H9 (cell line): ENCODE results near the gene POT1. TPM values are rescaled to one million over a fixed set of nuclear protein-coding genes. Genes with fewer than 3 reads are reported as not detected.

Source experiments
- DNase-seq: peaks from one replicate; pipeline ENCODE4 v3.0.0-alpha.2; 2017
- H2AFZ ChIP-seq: one replicate; pipeline ENCODE4 v1.6.1; 2013; ENCODE audit warnings: mild to moderate bottlenecking, low read length, control low read depth, moderate library complexity
- H2AK5ac ChIP-seq: 2 replicates; pipeline ENCODE4 v1.6.1; 2013; ENCODE audit warnings: low read length, control low read depth, mixed read lengths; ENCODE audit not compliant: insufficient read length
- H2BK120ac ChIP-seq: one replicate; pipeline ENCODE4 v1.6.1; 2013; ENCODE audit warnings: low read depth, mild to moderate bottlenecking, low read length, control low read depth, inconsistent platforms; ENCODE audit not compliant: poor library complexity, severe bottlenecking
- H2BK12ac ChIP-seq: 2 replicates; pipeline ENCODE4 v1.6.1; 2013; ENCODE audit warnings: low read length, control low read depth, mixed read lengths, low read depth; ENCODE audit not compliant: insufficient read length
- H2BK15ac ChIP-seq: 2 replicates; pipeline ENCODE4 v1.6.1; 2013; ENCODE audit warnings: low read depth, low read length, control low read depth
- H2BK20ac ChIP-seq: one replicate; pipeline ENCODE4 v1.6.1; 2013; ENCODE audit warnings: low read depth, mild to moderate bottlenecking, low read length, control low read depth, inconsistent platforms; ENCODE audit not compliant: poor library complexity, severe bottlenecking
- H2BK5ac ChIP-seq: 2 replicates; pipeline ENCODE4 v1.6.1; 2013; ENCODE audit warnings: low read length, control low read depth, mixed read lengths; ENCODE audit not compliant: insufficient read length
- H3K14ac ChIP-seq: 2 replicates; pipeline ENCODE4 v1.6.1; 2013; ENCODE audit warnings: low read length, control low read depth; ENCODE audit not compliant: insufficient read depth
- H3K18ac ChIP-seq: 2 replicates; pipeline ENCODE4 v1.6.1; 2013; ENCODE audit warnings: low read depth, mild to moderate bottlenecking, mixed read lengths, low read length, control low read depth; ENCODE audit not compliant: insufficient read length
- H3K23ac ChIP-seq: 2 replicates; pipeline ENCODE4 v1.6.1; 2013; ENCODE audit warnings: low read length, control low read depth, mixed read lengths, low read depth; ENCODE audit not compliant: insufficient read length
- H3K23me2 ChIP-seq: 2 replicates; pipeline ENCODE4 v1.6.1; 2013; ENCODE audit warnings: low read depth, mild to moderate bottlenecking, mixed read lengths, low read length, control low read depth; ENCODE audit not compliant: insufficient read length, poor library complexity, severe bottlenecking
- H3K27ac ChIP-seq: 2 replicates; pipeline ENCODE4 v1.5.1; 2013; ENCODE audit warnings: low read length, control low read depth, mixed read lengths, low read depth; ENCODE audit not compliant: insufficient read length
- H3K27me3 ChIP-seq: 2 replicates; pipeline ENCODE4 v1.6.1; 2013; ENCODE audit warnings: low read length, control low read depth, inconsistent platforms; ENCODE audit not compliant: insufficient read depth
- H3K4ac ChIP-seq: 2 replicates; pipeline ENCODE4 v1.6.1; 2013; ENCODE audit warnings: low read depth, mild to moderate bottlenecking, control low read depth, inconsistent platforms, low read length, moderate library complexity
- H3K4me1 ChIP-seq: 2 replicates; pipeline ENCODE4 v1.6.1; 2013; ENCODE audit warnings: low read length, control low read depth, inconsistent platforms; ENCODE audit not compliant: insufficient read depth
- H3K4me2 ChIP-seq: 2 replicates; pipeline ENCODE4 v1.6.1; 2013; ENCODE audit warnings: low read length, control low read depth, mixed read lengths; ENCODE audit not compliant: insufficient read length, insufficient read depth
- H3K56ac ChIP-seq: 2 replicates; pipeline ENCODE4 v1.6.1; 2013; ENCODE audit warnings: low read depth, mild to moderate bottlenecking, mixed read lengths, low read length, control low read depth; ENCODE audit not compliant: insufficient read length
- H3K79me1 ChIP-seq: 2 replicates; pipeline ENCODE4 v1.6.1; 2013; ENCODE audit warnings: low read depth, mild to moderate bottlenecking, moderate library complexity, low read length, control low read depth, inconsistent platforms; ENCODE audit not compliant: insufficient read depth, poor library complexity, severe bottlenecking
- H3K79me2 ChIP-seq: 2 replicates; pipeline ENCODE4 v1.6.1; 2013; ENCODE audit warnings: low read length, control low read depth, inconsistent platforms; ENCODE audit not compliant: insufficient read depth
- H3K9ac ChIP-seq: 2 replicates; pipeline ENCODE4 v1.6.1; 2013; ENCODE audit warnings: low read length, control low read depth, mixed read lengths; ENCODE audit not compliant: insufficient read length; ENCODE audit errors: extremely low read depth
- H3K9me3 ChIP-seq: one replicate; pipeline ENCODE4 v1.6.1; 2013; ENCODE audit warnings: low read depth, low read length, inconsistent platforms; ENCODE audit not compliant: control insufficient read depth
- H3T11ph ChIP-seq: one replicate; pipeline ENCODE4 v1.6.1; 2013; ENCODE audit warnings: mild to moderate bottlenecking, low read length, control low read depth, inconsistent platforms
- H4K20me1 ChIP-seq: one replicate; pipeline ENCODE4 v1.6.1; 2013; ENCODE audit not compliant: control insufficient read depth, insufficient read length, insufficient read depth
- H4K5ac ChIP-seq: 2 replicates; pipeline ENCODE4 v1.6.1; 2013; ENCODE audit warnings: low read depth, mild to moderate bottlenecking, mixed read lengths, low read length, control low read depth; ENCODE audit not compliant: insufficient read length
- H4K8ac ChIP-seq: replicated peaks from 2 replicates; pipeline ENCODE4 v1.6.1; 2013; ENCODE audit warnings: low read length, control low read depth, mixed read lengths, low read depth; ENCODE audit not compliant: insufficient read length
- H4K91ac ChIP-seq: 2 replicates; pipeline ENCODE4 v1.6.1; 2013; ENCODE audit warnings: low read depth, mild to moderate bottlenecking, moderate library complexity, mixed read lengths, low read length, control low read depth; ENCODE audit not compliant: insufficient read length
- H3K27ac Mint-ChIP-seq, 3 experiments: 2 replicates in 2 of 3; 3 replicates in 1 of 3; pipeline ENCODE4 v1.8.0; 2020 to 2021; ENCODE audit warnings: mixed read lengths in 3 of 3, mild to moderate bottlenecking in 1 of 3, moderate library complexity in 1 of 3
- H3K27me3 Mint-ChIP-seq: 2 replicates; pipeline ENCODE4 v1.8.0; 2021; ENCODE audit warnings: low read depth, mild to moderate bottlenecking, moderate library complexity, mixed read lengths
- H3K36me3 Mint-ChIP-seq, 3 experiments: 2 replicates in 2 of 3; 3 replicates in 1 of 3; pipeline ENCODE4 v1.8.0; 2020 to 2021; ENCODE audit warnings: low read depth in 3 of 3, mixed read lengths in 3 of 3; ENCODE audit not compliant: insufficient read depth in 1 of 3
- H3K4me1 Mint-ChIP-seq, 2 experiments: 2 replicates each; pipeline ENCODE4 v1.8.0; 2020; ENCODE audit warnings: mixed read lengths in 2 of 2
- H3K4me3 Mint-ChIP-seq, 2 experiments: 2 replicates in 1 of 2; 3 replicates in 1 of 2; pipeline ENCODE4 v1.8.0; 2020 to 2021; ENCODE audit warnings: mild to moderate bottlenecking in 2 of 2, mixed read lengths in 2 of 2, moderate library complexity in 1 of 2
- H3K9me3 Mint-ChIP-seq, 2 experiments: 2 replicates in 1 of 2; 3 replicates in 1 of 2; pipeline ENCODE4 v1.8.0; 2020; ENCODE audit warnings: mild to moderate bottlenecking in 2 of 2, mixed read lengths in 2 of 2, moderate library complexity in 1 of 2
- CTCF ChIP-seq: fragments of 200-600 bp; sonication (generic); conservative IDR thresholded peaks from 3 replicates; pipeline ENCODE4 v1.8.0; 2021; ENCODE audit warnings: antibody characterized with exemption, mild to moderate bottlenecking
- WGBS: extraction: QIAGEN DNeasy Blood & Tissue Kit; methylation state at CpG from one replicate; pipeline ENCODE4 v1.1.7; 2013; ENCODE audit warnings: missing lambda C conversion rate, low lambda C conversion rate, mixed read lengths; ENCODE audit not compliant: insufficient read length; ENCODE audit errors: extremely low coverage; 5-methylcytosine and 5-hydroxymethylcytosine counted together
- total RNA-seq: library from RNA; stranded (reverse); gene quantifications from 2 replicates; pipeline ENCODE4 v1.2.1, GENCODE V29; 2021

POT1 gene
- total RNA-seq, 1 experiment from 2014 or later = 23.4 TPM

- Histone ChIP-seq H3K56ac (no peak overlapping the region), H3K27me3 (no peaks in the 10 kb centered on the region), H3K4me2 (no peak overlapping the region), H3K79me1 (no peaks in the 10 kb centered on the region), H2AK5ac (no peak overlapping the region), H3K9ac (no peak overlapping the region), H2BK5ac (no peak overlapping the region), H2BK20ac (no peak overlapping the region), H2AFZ (no peak overlapping the region), H3K14ac (no peak overlapping the region), H3K23me2 (no peaks in the 10 kb centered on the region), H2BK120ac (no peak overlapping the region), H4K91ac (no peak overlapping the region), H4K5ac (no peak overlapping the region), H3K4ac (no peak overlapping the region), H3K18ac (no peak overlapping the region), H3K27ac (no peak overlapping the region), H3K23ac (no peak overlapping the region), H3K79me2 (no peaks in the 10 kb centered on the region), H2BK15ac (no peak overlapping the region), H4K20me1 (no peaks in the 10 kb centered on the region), H2BK12ac (no peak overlapping the region), H3T11ph (no peak overlapping the region), H3K9me3 (no peaks in the 10 kb centered on the region), H4K8ac (no peak overlapping the region), H3K4me1 (no peaks in the 10 kb centered on the region)
- no peak for TF ChIP-seq CTCF
- Mint-ChIP-seq H3K36me3 (peaks cover 15 to 24% (median 19%) of the 10 kb centered on the region in 3 experiments), H3K27ac (no peak overlapping the region), H3K27me3 (peaks cover 1% of the 10 kb centered on the region; the same call in 1 of the 2 replicates), H3K4me1 (no peaks in the 10 kb centered on the region), H3K4me3 (no peak overlapping the region), H3K9me3 (peaks cover 12 to 24% of the 10 kb centered on the region in 2 experiments)
- no CpG with 5 or more reads among the region's 1 CpG for WGBS
- no peak for DNase-seq
Measured at GRCh38 chr7:124898531-124898930, 31.1 kb downstream of the POT1 start.
